ENCODE measurements around the gene RPS27A. TPM values are rescaled to one million over a fixed set of nuclear protein-coding genes. Genes with fewer than 3 reads are reported as not detected.
"Not testable (repeated sequence)": the region's sequence is repeated elsewhere in the genome, so short reads cannot be mapped to it uniquely, and the experiment has no call there.

Gene RPS27A
- polyA plus RNA-seq, 1 donor = 2,483 TPM

DNA sequence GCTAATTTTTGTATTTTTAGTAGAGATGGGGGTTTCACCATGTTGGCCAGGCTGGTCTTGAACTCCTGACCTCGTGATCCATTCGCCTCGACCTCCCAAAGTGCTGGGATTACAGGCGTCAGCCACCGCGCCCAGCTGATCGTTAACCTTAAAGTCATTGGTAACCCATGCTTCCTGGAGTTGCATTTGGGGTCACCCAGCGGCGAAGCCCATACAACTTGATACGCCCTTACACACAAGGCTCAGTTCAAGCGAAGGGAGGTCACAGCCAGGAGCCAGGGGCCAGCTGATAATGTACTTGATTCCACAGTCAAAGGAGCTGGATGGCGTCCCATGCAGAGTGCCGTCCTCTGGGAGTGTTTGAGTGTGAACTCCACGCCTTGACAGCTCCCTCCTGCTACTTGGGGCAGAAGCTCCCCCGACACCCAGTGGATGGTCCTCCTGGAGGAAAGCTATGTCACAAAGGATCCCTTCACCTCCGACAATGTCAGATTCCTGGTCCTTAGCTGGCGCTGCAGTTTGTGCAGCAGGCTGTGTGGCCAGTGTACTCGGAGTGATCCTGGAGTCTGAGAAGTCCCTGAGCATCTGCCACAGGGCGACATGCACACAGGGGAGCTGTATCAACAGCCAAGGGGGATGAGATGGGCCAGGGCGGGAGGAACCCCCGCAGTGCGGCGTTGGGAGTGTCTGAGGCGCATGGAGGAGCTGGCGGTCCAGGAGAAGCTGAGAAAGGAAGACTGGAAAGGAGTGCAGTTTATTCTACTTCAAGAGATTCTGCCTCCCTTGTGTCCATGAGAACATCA lies 8.3 kb upstream of the RPS27A start:
- H3K36me3 ChIP-seq (ENCODE audit: control insufficient read depth, insufficient read depth, low read length) = no peaks in the 10 kb centered on the region
- peak in 1 of 2 donors; percentile 19 for DNase-seq
- no peak overlapping the region for H3K27ac ChIP-seq (ENCODE audit: low read length)
- no peaks in the 10 kb centered on the region for H3K4me1 ChIP-seq (ENCODE audit: control insufficient read depth, insufficient read depth, low read length)
- 93% methylated on average over 3 of the region's 25 CpGs for WGBS (ENCODE audit: insufficient coverage, low lambda C conversion rate)
- H3K9me3 ChIP-seq (ENCODE audit: control insufficient read depth, low read depth, low read length) = no peaks in the 10 kb centered on the region
- H3K27me3 ChIP-seq (ENCODE audit: control insufficient read depth, insufficient read depth, low read length) = no peaks in the 10 kb centered on the region
- H3K4me3 ChIP-seq (ENCODE audit: low read length) = no peak overlapping the region

DNA sequence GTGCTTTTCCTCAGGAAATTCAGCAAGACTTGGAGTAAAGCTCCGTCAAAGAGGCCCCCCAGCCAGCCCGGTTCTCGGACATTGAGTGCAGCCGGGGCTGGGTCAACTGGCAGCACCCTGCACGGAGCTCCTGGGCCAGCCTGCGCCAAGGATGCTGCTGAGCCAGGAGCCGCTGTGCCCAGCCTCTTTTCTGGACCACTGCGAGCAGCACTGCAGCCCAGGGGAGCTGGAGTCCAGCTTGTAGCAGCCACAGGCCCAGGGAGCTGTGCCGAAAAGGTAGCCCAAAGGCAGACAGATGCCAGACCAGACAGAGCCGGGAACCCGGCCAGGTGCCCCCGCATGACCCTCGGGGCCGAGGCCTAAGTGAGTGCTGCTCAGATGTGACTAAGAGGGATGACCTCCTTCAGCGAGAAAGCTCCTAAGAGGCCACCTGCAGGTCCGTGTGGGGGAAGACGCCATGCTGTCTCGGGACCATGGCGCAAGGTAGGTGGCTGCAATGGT lies 7.7 kb upstream of the RPS27A start:
- Histone ChIP-seq H3K36me3 (ENCODE audit: control insufficient read depth, insufficient read depth, low read length) (no peaks in the 10 kb centered on the region), H3K27me3 (ENCODE audit: control insufficient read depth, insufficient read depth, low read length) (no peaks in the 10 kb centered on the region), H3K27ac (ENCODE audit: low read length) (no peak overlapping the region), H3K4me1 (ENCODE audit: control insufficient read depth, insufficient read depth, low read length) (no peaks in the 10 kb centered on the region), H3K4me3 (ENCODE audit: low read length) (no peak overlapping the region), H3K9me3 (ENCODE audit: control insufficient read depth, low read depth, low read length) (no peaks in the 10 kb centered on the region)
- no CpG with 5 or more reads among the region's 19 CpGs for WGBS (ENCODE audit: insufficient coverage, low lambda C conversion rate)
- DNase-seq = no peak

DNA sequence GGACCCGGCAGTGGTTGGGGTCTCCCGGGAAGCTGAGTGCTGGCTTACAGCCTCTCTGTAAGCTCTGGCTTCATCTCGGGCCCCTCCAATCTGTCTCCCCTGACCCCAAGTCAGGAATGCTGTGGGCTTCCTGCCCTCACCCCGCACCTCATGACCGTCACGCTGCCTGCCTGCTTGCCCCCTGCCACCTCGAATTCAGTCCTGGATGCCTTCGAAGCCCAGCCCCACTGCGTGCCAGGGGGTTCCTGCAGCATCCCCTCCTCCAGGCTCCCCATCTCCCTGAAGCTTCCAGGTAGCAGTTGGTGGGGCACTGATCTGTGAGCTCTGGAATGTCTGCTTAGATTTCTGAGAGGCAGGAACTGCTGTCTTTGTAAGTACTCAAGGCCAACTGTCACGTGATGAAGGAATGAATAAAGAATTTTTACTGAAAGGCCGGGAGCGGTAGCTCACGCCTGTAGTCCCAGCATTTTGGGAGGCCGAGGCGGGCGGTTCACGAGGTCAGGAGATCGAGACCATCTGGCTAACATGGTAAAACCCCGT lies 6.9 kb upstream of the RPS27A start:
- 40% methylated on average over 1 of the region's 19 CpGs for WGBS (ENCODE audit: insufficient coverage, low lambda C conversion rate)
- H3K4me1 ChIP-seq (ENCODE audit: control insufficient read depth, insufficient read depth, low read length) = no peaks in the 10 kb centered on the region
- H3K4me3 ChIP-seq (ENCODE audit: low read length) = no peak overlapping the region
- no peaks in the 10 kb centered on the region for H3K27me3 ChIP-seq (ENCODE audit: control insufficient read depth, insufficient read depth, low read length)
- H3K36me3 ChIP-seq (ENCODE audit: control insufficient read depth, insufficient read depth, low read length) = no peaks in the 10 kb centered on the region
- no peak for DNase-seq
- H3K9me3 ChIP-seq (ENCODE audit: control insufficient read depth, low read depth, low read length) = no peaks in the 10 kb centered on the region
- no peak overlapping the region for H3K27ac ChIP-seq (ENCODE audit: low read length)

DNA sequence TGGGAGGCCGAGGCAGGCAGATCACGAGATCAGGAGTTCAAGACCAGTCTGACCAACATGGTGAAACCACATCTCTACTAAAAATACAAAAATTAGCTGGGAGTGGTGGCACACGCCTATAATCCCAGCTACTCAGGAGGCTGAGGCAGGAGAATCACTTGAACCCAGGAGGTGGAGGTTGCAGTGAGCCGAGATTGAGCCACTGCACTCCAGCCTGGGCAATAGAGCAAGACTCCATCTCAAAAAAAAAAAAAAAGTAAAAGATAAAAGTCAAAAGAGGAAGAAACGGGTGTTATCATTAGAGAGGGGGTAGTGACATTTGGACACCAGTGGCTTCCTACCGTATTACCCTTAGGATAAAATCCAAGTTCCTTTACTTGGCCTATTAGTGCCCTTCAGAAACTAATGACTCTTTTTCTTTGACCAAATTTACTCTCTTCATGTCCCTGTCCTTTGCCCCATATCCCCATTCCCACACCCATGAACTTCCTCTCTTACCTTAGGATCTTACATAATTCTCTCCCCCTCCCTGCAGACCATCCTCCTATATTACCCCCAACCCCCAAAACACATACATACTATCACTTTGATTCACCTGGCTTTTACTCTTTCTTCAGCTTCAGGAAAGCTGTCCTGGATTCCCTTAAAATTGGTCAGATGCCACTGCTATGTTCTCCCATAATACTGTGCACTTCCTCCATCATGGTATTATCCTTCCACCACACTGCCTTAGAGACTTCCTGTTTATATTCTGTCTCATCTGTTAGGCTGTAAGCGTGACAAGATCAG lies 4.9 kb upstream of the RPS27A start:
- H3K27ac ChIP-seq (ENCODE audit: low read length); H3K36me3 ChIP-seq (ENCODE audit: control insufficient read depth, insufficient read depth, low read length); H3K27me3 ChIP-seq (ENCODE audit: control insufficient read depth, insufficient read depth, low read length); DNase-seq; H3K4me1 ChIP-seq (ENCODE audit: control insufficient read depth, insufficient read depth, low read length); H3K9me3 ChIP-seq (ENCODE audit: control insufficient read depth, low read depth, low read length); H3K4me3 ChIP-seq (ENCODE audit: low read length): not testable (repeated sequence)
- 88% methylated on average over 1 of the region's 7 CpGs for WGBS (ENCODE audit: insufficient coverage, low lambda C conversion rate)

DNA sequence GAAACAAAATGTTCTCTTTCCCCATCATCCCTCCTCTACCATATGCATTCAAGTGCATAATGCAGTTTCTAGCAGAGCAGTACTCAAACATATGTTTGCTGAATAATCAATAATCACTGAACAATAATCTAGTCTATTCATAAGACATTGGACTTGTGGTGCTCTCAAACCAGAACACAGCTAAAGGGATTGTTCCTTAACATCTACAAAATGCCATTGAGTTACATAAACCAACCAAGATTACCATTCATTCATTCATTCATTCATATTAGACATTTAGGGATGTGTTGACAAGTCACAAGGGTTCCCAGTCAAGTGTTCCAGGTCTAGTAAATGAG lies 4.3 kb upstream of the RPS27A start:
- DNase-seq = no peak
- Histone ChIP-seq H3K27ac (ENCODE audit: low read length) (no peak overlapping the region), H3K36me3 (ENCODE audit: control insufficient read depth, insufficient read depth, low read length) (no peaks in the 10 kb centered on the region), H3K4me3 (ENCODE audit: low read length) (no peak overlapping the region), H3K4me1 (ENCODE audit: control insufficient read depth, insufficient read depth, low read length) (no peaks in the 10 kb centered on the region), H3K27me3 (ENCODE audit: control insufficient read depth, insufficient read depth, low read length) (no peaks in the 10 kb centered on the region), H3K9me3 (ENCODE audit: control insufficient read depth, low read depth, low read length) (no peaks in the 10 kb centered on the region)

DNA sequence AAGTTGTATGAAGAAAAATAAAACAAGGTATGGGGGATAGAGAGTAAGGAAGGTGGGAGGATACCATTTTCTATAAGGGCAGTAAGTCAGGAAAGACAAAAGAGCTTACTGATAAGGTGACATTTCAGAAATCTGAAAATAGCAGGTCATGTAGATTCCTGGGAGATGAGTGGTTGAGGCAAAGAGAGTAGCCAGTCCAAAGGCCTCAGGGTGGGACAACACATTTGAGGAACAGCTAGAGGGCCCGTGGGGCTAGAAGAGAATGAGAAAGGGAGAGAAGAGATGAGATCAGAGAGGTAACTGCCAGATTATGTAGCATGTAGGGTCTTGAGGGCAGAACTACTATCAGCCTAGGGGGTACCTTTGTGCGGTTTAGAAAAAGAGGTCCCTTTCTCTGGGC lies 3.3 kb upstream of the RPS27A start:
- whole genome bisulfite sequencing (ENCODE audit: insufficient coverage, low lambda C conversion rate) = no CpG with 5 or more reads among the region's 2 CpGs
- H3K4me1 ChIP-seq (ENCODE audit: control insufficient read depth, insufficient read depth, low read length) = peaks cover 3% of the 10 kb centered on the region

DNA sequence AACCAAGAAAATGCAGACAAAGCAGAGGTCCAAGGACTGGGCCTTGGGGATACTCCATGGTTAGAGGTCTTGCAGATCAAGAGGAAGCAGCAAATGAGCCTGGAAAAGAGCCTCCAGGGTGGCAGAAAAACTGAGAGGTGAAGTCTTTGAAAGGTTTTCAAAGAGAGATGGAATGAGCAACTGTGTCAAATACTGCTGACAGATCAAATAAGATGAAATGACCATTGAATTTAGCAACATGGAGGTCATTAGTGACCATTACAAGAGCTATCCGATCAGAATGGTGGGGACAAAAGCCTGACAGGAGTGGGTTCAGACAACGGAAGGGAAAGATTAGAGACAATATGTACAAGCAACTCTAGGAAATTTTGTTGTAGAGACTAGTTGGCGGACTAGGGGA lies 1.9 kb upstream of the RPS27A start:
- H3K36me3 ChIP-seq (ENCODE audit: control insufficient read depth, insufficient read depth, low read length) = peaks cover 18% of the 10 kb centered on the region
- H3K9me3 ChIP-seq (ENCODE audit: control insufficient read depth, low read depth, low read length) = no peaks in the 10 kb centered on the region
- H3K4me1 ChIP-seq (ENCODE audit: control insufficient read depth, insufficient read depth, low read length) = peaks cover 3% of the 10 kb centered on the region
- no peak overlapping the region for H3K27ac ChIP-seq (ENCODE audit: low read length)
- no peak for DNase-seq
- 100% methylated on average over 3 of the region's 3 CpGs for WGBS (ENCODE audit: insufficient coverage, low lambda C conversion rate)
- no peak overlapping the region for H3K4me3 ChIP-seq (ENCODE audit: low read length)
- H3K27me3 ChIP-seq (ENCODE audit: control insufficient read depth, insufficient read depth, low read length) = no peaks in the 10 kb centered on the region

More for the DNA sequence above, 3.3 kb upstream of the RPS27A start:
- DNase-seq = peak in 1 of 2 donors; percentile 15
- Histone ChIP-seq H3K4me3 (ENCODE audit: low read length) (no peak overlapping the region), H3K27ac (ENCODE audit: low read length) (no peak overlapping the region), H3K27me3 (ENCODE audit: control insufficient read depth, insufficient read depth, low read length) (no peaks in the 10 kb centered on the region), H3K36me3 (ENCODE audit: control insufficient read depth, insufficient read depth, low read length) (peaks cover 5% of the 10 kb centered on the region), H3K9me3 (ENCODE audit: control insufficient read depth, low read depth, low read length) (no peaks in the 10 kb centered on the region)

DNA sequence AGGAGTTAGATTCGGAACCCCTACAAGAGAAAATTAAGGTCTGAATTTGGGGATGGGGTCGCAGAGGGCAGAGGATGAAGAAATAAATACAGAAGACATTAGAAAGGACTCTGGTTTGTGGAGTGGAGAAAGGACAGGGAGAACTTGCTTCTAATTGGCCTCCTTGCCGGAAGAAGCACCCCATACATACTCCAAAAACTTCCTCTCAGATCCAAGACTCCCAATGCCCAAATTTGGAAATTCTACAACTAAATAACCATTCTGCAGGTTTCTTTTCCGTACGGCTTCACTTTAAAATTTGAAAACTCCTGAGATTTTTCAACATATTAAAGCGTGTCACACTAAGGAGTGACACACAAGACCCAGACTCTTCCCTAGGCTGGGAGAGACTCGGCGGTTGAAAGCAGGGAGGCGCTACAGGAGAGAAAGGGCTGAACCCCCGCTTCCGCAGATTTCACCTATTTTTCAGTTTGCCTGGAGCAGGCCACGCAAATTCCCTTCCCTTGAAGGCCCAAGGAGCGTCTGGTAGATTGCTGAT lies 873 bp upstream of the RPS27A start:
- H3K36me3 ChIP-seq (ENCODE audit: control insufficient read depth, insufficient read depth, low read length) = peaks cover 27% of the 10 kb centered on the region
- H3K27me3 ChIP-seq (ENCODE audit: control insufficient read depth, insufficient read depth, low read length) = no peaks in the 10 kb centered on the region
- peak overlapping the region; percentile 93 for H3K4me3 ChIP-seq (ENCODE audit: low read length)
- WGBS (ENCODE audit: insufficient coverage, low lambda C conversion rate) = 57% methylated on average over 1 of the region's 13 CpGs
- peak overlapping the region; percentile 85 for H3K27ac ChIP-seq (ENCODE audit: low read length)
- H3K4me1 ChIP-seq (ENCODE audit: control insufficient read depth, insufficient read depth, low read length) = peaks cover 3% of the 10 kb centered on the region
- H3K9me3 ChIP-seq (ENCODE audit: control insufficient read depth, low read depth, low read length) = no peaks in the 10 kb centered on the region
- DNase-seq = no peak

DNA sequence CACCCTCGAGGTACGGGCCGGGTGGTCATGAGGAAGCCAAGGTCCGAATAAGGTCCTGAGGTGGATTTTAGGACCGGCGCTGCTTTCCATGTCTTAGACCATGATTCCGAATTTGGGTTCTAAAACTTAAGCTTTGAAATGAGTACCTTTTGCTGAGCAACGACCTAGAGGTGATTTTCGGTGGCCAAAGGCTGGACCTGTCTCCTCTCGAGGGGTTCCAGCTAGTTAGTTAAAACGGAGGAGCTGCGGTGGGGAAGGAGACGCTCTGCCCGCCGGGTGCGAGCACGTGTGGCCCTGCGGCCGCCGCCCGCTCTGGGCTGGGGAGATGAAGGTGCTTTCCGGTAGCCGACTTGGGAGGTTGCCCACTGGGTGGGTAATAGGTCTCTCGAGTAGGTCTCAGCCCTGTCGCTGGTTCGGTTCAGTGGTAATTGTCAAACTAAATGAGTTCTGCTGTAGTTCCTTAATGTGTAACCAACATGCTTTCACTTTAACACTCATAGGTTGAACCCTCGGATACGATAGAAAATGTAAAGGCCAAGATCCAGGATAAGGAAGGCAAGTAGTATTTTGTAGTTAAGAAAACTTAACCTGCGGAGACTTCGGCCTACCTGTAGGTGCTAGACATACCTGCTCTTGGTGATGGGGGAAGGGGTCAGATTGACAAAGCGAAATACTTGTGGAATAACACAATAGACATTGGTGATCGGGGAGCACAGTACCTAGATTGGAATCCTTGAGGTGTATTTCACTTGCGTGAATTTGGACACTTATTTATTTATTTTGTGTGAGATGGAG lies 572 bp downstream of the RPS27A start:
- no peaks in the 10 kb centered on the region for H3K27me3 ChIP-seq (ENCODE audit: control insufficient read depth, insufficient read depth, low read length)
- peak overlapping the region; percentile 85 for H3K27ac ChIP-seq (ENCODE audit: low read length)
- WGBS (ENCODE audit: insufficient coverage, low lambda C conversion rate) = 50% methylated on average over 2 of the region's 33 CpGs
- DNase-seq = peak; percentile 10 to 59
- H3K4me3 ChIP-seq (ENCODE audit: low read length) = peak overlapping the region; percentile 93
- H3K36me3 ChIP-seq (ENCODE audit: control insufficient read depth, insufficient read depth, low read length) = peaks cover 32% of the 10 kb centered on the region
- H3K4me1 ChIP-seq (ENCODE audit: control insufficient read depth, insufficient read depth, low read length) = peaks cover 3% of the 10 kb centered on the region
- H3K9me3 ChIP-seq (ENCODE audit: control insufficient read depth, low read depth, low read length) = no peaks in the 10 kb centered on the region

DNA sequence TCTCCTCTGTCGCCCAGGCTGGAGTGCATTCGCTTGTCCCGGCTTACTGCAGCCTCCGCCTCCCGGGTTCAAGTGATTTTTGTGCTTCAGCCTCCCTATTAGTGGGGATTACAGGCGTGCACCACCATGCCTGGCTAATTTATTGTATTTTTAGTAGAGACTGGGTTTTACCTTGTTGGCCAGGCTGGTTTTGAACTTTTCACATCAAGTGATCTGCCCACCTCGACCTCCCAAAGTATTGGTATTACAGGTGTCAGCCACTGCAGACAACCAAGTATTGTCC lies 1.1 kb downstream of the RPS27A start:
- no peak for DNase-seq
- peak overlapping the region; percentile 93 for H3K4me3 ChIP-seq (ENCODE audit: low read length)
- peaks cover 32% of the 10 kb centered on the region for H3K36me3 ChIP-seq (ENCODE audit: control insufficient read depth, insufficient read depth, low read length)
- WGBS (ENCODE audit: insufficient coverage, low lambda C conversion rate) = 60% methylated on average over 1 of the region's 7 CpGs
- peak overlapping the region; percentile 85 for H3K27ac ChIP-seq (ENCODE audit: low read length)
- peaks cover 3% of the 10 kb centered on the region for H3K4me1 ChIP-seq (ENCODE audit: control insufficient read depth, insufficient read depth, low read length)
- H3K9me3 ChIP-seq (ENCODE audit: control insufficient read depth, low read depth, low read length) = no peaks in the 10 kb centered on the region
- H3K27me3 ChIP-seq (ENCODE audit: control insufficient read depth, insufficient read depth, low read length) = no peaks in the 10 kb centered on the region
